OCI-LY7 (cell line): ENCODE results near the gene PIP5K1C. TPM values are rescaled to one million over a fixed set of nuclear protein-coding genes. Genes with fewer than 3 reads are reported as not detected.

ENCODE experiments used
- BruUV-seq: library from RNA; stranded (reverse); fragments of 400-500 nt; replicated peaks from 2 replicates; lab custom pipeline; 2021; lab: Mats Ljungman, UMichigan
- CTCF ChIA-PET: fragments of 300-600 bp; sonication (Branson Sonifier 250); formaldehyde crosslinking; loops from one replicate; lab custom pipeline; 2022; ENCODE audit warnings: antibody characterized with exemption; ENCODE audit not compliant: unreplicated experiment; lab: Charles Lee
- POLR2A ChIA-PET: fragments of 300-600 bp; sonication (Branson Sonifier 250); formaldehyde crosslinking; loops from one replicate; lab custom pipeline; 2022; ENCODE audit warnings: antibody characterized with exemption; lab: Charles Lee
- DNase-seq: peaks from one replicate; pipeline ENCODE4 v3.0.0-alpha.2; 2015; ENCODE audit warnings: low spot score
- H2AFZ ChIP-seq: fragments of 200-600 bp; sonication (generic), shearing (Covaris generic); 2 replicates; pipeline ENCODE4 v1.6.1; 2014; ENCODE audit warnings: mild to moderate bottlenecking, antibody characterized with exemption, low read length, moderate library complexity
- H3K27ac ChIP-seq: fragments of 200-600 bp; sonication (generic); 2 replicates; pipeline ENCODE4 v1.5.1; 2014; ENCODE audit warnings: mixed run types, low read depth, mild to moderate bottlenecking, moderate library complexity, low read length, inconsistent platforms; ENCODE audit not compliant: poor library complexity, severe bottlenecking
- H3K36me3 ChIP-seq: fragments of 200-600 bp; sonication (generic); 2 replicates; pipeline ENCODE4 v1.6.1; 2014; ENCODE audit warnings: mild to moderate bottlenecking, antibody characterized with exemption, low read length, moderate library complexity, mixed read lengths; ENCODE audit not compliant: insufficient read depth
- H3K4me1 ChIP-seq: fragments of 200-600 bp; sonication (generic); 2 replicates; pipeline ENCODE4 v1.5.1; 2014; ENCODE audit warnings: mild to moderate bottlenecking, low read length; ENCODE audit not compliant: insufficient read depth, poor library complexity, severe bottlenecking
- H3K4me2 ChIP-seq: fragments of 200-600 bp; sonication (generic); 2 replicates; pipeline ENCODE4 v1.6.1; 2014; ENCODE audit warnings: mild to moderate bottlenecking, low read length
- H3K4me3 ChIP-seq: fragments of 200-600 bp; sonication (generic); 2 replicates; pipeline ENCODE4 v1.5.1; 2014; ENCODE audit warnings: mild to moderate bottlenecking, low read depth, low read length; ENCODE audit not compliant: poor library complexity, severe bottlenecking
- H3K79me2 ChIP-seq: fragments of 200-600 bp; sonication (generic); 2 replicates; pipeline ENCODE4 v1.6.1; 2016; ENCODE audit warnings: low read depth, mild to moderate bottlenecking, low read length, moderate library complexity, mixed read lengths; ENCODE audit not compliant: insufficient read depth
- H3K9me2 ChIP-seq: fragments of 200-600 bp; sonication (generic); 2 replicates; pipeline ENCODE4 v1.6.1; 2016; ENCODE audit warnings: mild to moderate bottlenecking, low read length, mixed read lengths; ENCODE audit not compliant: insufficient read depth
- H3K9me3 ChIP-seq: fragments of 200-600 bp; sonication (generic); 2 replicates; pipeline ENCODE4 v1.6.1; 2014; ENCODE audit warnings: mild to moderate bottlenecking, mixed run types, low read length, mixed read lengths
- H4K20me1 ChIP-seq: fragments of 200-600 bp; sonication (generic); 2 replicates; pipeline ENCODE4 v1.6.1; 2014; ENCODE audit warnings: mild to moderate bottlenecking, antibody characterized with exemption, low read length, moderate library complexity, mixed read lengths; ENCODE audit not compliant: insufficient read depth
- CTCF ChIP-seq: fragments of 200-600 bp; sonication (generic); conservative IDR thresholded peaks from 2 replicates; pipeline ENCODE4 v1.5.1; 2014; ENCODE audit warnings: mild to moderate bottlenecking, antibody characterized with exemption, low read length, moderate library complexity, mixed read lengths
- EZH2phosphoT487 ChIP-seq: fragments of 200-600 bp; sonication (generic); IDR thresholded peaks from 2 replicates; pipeline ENCODE4 v1.6.1; 2018; ENCODE audit warnings: low read depth, borderline replicate concordance, mild to moderate bottlenecking, mixed run types, antibody characterized with exemption, low read length, moderate library complexity, mixed read lengths
- intact Hi-C: fragments of 100-400 bp; cut with micrococcal nuclease; formaldehyde crosslinking; loops from one replicate; pipeline ENCODE4 v1.10.0; 2022; ENCODE audit not compliant: unreplicated experiment
- total RNA-seq, 2 experiments: library from RNA; depleted of rRNA in 1 of 2; stranded (reverse); fragments of >200 nt in 1 of 2; shearing (Covaris generic) in 1 of 2; gene quantifications; 2 replicates each; pipeline ENCODE4 v1.2.3, GENCODE V29; 2014 to 2022

The PIP5K1C gene
- total RNA-seq, 2 experiments from 2014 or later: 7.6 to 15.1 TPM

GRCh38 chr19:3723110-3723488 lies 22.8 kb upstream of the PIP5K1C start:
- ChIA-PET CTCF (no interaction called here), POLR2A (no interaction called here)
- intact Hi-C loops: no loop called here
- TF ChIP-seq CTCF (no peak), EZH2phosphoT487 (no peak)
- DNase-seq: no peak
- Histone ChIP-seq H3K27ac (no peak overlapping the region), H3K4me2 (no peak overlapping the region), H3K4me1 (no peaks in the 10 kb centered on the region), H2AFZ (no peak overlapping the region), H3K9me2 (no peaks in the 10 kb centered on the region), H4K20me1 (no peaks in the 10 kb centered on the region), H3K4me3 (no peak overlapping the region), H3K79me2 (no peaks in the 10 kb centered on the region), H3K9me3 (no peaks in the 10 kb centered on the region), H3K36me3 (no peaks in the 10 kb centered on the region)
- no TSS peak for BruUV-seq

- no peaks in the 10 kb centered on the region for H3K9me3 ChIP-seq
- no peaks in the 10 kb centered on the region for H4K20me1 ChIP-seq
- no peak overlapping the region for H3K4me3 ChIP-seq
- CTCF ChIA-PET: no interaction called here
- H3K36me3 ChIP-seq: no peaks in the 10 kb centered on the region
- TF ChIP-seq CTCF: no peak
- no peak for TF ChIP-seq EZH2phosphoT487
- H3K4me1 ChIP-seq: no peaks in the 10 kb centered on the region
- intact Hi-C loops: no loop called here
- H3K79me2 ChIP-seq: no peaks in the 10 kb centered on the region
- POLR2A ChIA-PET: no interaction called here
- H2AFZ ChIP-seq: no peak overlapping the region
- no TSS peak for BruUV-seq
- no peak overlapping the region for H3K27ac ChIP-seq
- H3K4me2 ChIP-seq: no peak overlapping the region
- no peak for DNase-seq
- no peaks in the 10 kb centered on the region for H3K9me2 ChIP-seq
These were observed 22.3 kb upstream of the PIP5K1C start for GRCh38 chr19:3722443-3723109.

GRCh38 chr19:3721887-3722442 lies 21.7 kb upstream of the PIP5K1C start:
- ChIA-PET POLR2A (no interaction called here), CTCF (no interaction called here)
- intact Hi-C loops: no loop called here

More at GRCh38 chr19:3721887-3722442, 21.7 kb upstream of the PIP5K1C start:
- Histone ChIP-seq H3K36me3 (no peaks in the 10 kb centered on the region), H2AFZ (no peak overlapping the region), H3K9me3 (no peaks in the 10 kb centered on the region), H4K20me1 (no peaks in the 10 kb centered on the region), H3K9me2 (no peaks in the 10 kb centered on the region), H3K27ac (no peak overlapping the region), H3K4me1 (no peaks in the 10 kb centered on the region), H3K4me3 (no peak overlapping the region), H3K79me2 (no peaks in the 10 kb centered on the region), H3K4me2 (peak overlapping the region; percentile 39; the same call in 1 of the 2 replicates)
- BruUV-seq: no TSS peak
- DNase-seq: no peak
- no peak for TF ChIP-seq CTCF
- no peak for TF ChIP-seq EZH2phosphoT487
